Activated CD4-positive, CD25-positive, alpha-beta regulatory T cell treated with anti-CD3 and anti-CD28 coated beads, Interleukin-2, amount 50 U/mL, for 24 hours (primary cell): ENCODE measurements around the gene ARFGAP1.
A peak's percentile ranks its signal among the peaks of the same experiment; 100 is the strongest.

Experiments used
- ATAC-seq, 2 donors: fragments of 150-1000 bp; cut with Tn5 transposase; one replicate each; pipeline ENCODE4 v1.10.0; 2021; ENCODE audit warnings: mild to moderate bottlenecking in 1 of 2, moderate library complexity in 1 of 2

Gene ARFGAP1

GRCh38 chr20:63280371-63280770, 7.8 kb downstream of the ARFGAP1 start:
- ATAC-seq = no peak

GRCh38 chr20:63280929-63281545, 8.4 kb downstream of the ARFGAP1 start:
- ATAC-seq = no peak

GRCh38 chr20:63281742-63282665, 9.4 kb downstream of the ARFGAP1 start:
- ATAC-seq = no peak

- no peak for ATAC-seq
Measured at GRCh38 chr20:63282946-63283345, 10.3 kb downstream of the ARFGAP1 start.

GRCh38 chr20:63283397-63284082, 10.9 kb downstream of the ARFGAP1 start:
- ATAC-seq = no peak

- ATAC-seq = peak; percentile 48 to 69
Measured at GRCh38 chr20:63284083-63284440, 11.4 kb downstream of the ARFGAP1 start.

- peak; percentile 6 to 14 for ATAC-seq
Measured at GRCh38 chr20:63284544-63284949, 11.9 kb downstream of the ARFGAP1 start.

- ATAC-seq = no peak
Measured at GRCh38 chr20:63284981-63285524, 12.4 kb downstream of the ARFGAP1 start.

GRCh38 chr20:63285636-63286615, 13.3 kb downstream of the ARFGAP1 start:
- no peak for ATAC-seq

GRCh38 chr20:63286781-63287696, 14.4 kb downstream of the ARFGAP1 start:
- no peak for ATAC-seq

GRCh38 chr20:63287697-63288580, 15.3 kb downstream of the ARFGAP1 start:
- no peak for ATAC-seq

GRCh38 chr20:63288581-63289251, 16.1 kb downstream of the ARFGAP1 start:
- no peak for ATAC-seq

GRCh38 chr20:63289311-63290135, 16.9 kb downstream of the ARFGAP1 start:
- ATAC-seq = no peak

GRCh38 chr20:63290136-63290676, 17.6 kb downstream of the ARFGAP1 start:
- ATAC-seq = no peak

GRCh38 chr20:63290677-63291472, 18.3 kb downstream of the ARFGAP1 start:
- peak; percentile 61 for ATAC-seq

- ATAC-seq = no peak
Measured at GRCh38 chr20:63291811-63292210, 19.2 kb downstream of the ARFGAP1 start.

GRCh38 chr20:63292292-63292701, 19.7 kb downstream of the ARFGAP1 start:
- ATAC-seq = no peak
